HG02571 (cell line): ENCODE data around the gene PCDHA5.
"Not testable (repeated sequence)": the region's sequence is repeated elsewhere in the genome, so short reads cannot be mapped to it uniquely, and the experiment has no call there.

Experiments used
- ATAC-seq: cut with Tn5 transposase; IDR thresholded peaks from one replicate; pipeline ENCODE4 v1.9.1; 2021; ENCODE audit warnings: mild to moderate bottlenecking, moderate library complexity; ENCODE audit not compliant: unreplicated experiment

The PCDHA5 gene

GRCh38 chr5:140821375-140822280 lies at the start of gene PCDHA5:
Gene PCDHA5 (plus strand): TSS chr5:140821613.
- no peak for ATAC-seq

- ATAC-seq = no peak
These were observed 40.9 kb upstream of the PCDHA5 start for GRCh38 chr5:140780512-140780911.

- ATAC-seq = no peak
These were observed 35.3 kb upstream of the PCDHA5 start, which contains the start of gene PCDHA1 for GRCh38 chr5:140785905-140786686. Gene PCDHA1 (plus strand): TSS chr5:140786140.

GRCh38 chr5:140787422-140787821 lies 34.0 kb upstream of the PCDHA5 start:
- not testable (repeated sequence) for ATAC-seq

GRCh38 chr5:140787849-140788504 lies 33.4 kb upstream of the PCDHA5 start:
- ATAC-seq = not testable (repeated sequence)

- no peak for ATAC-seq
These were observed 30.3 kb upstream of the PCDHA5 start for GRCh38 chr5:140791089-140791488.

- ATAC-seq = no peak
These were observed 26.7 kb upstream of the PCDHA5 start, which contains the start of gene PCDHA2 for GRCh38 chr5:140794595-140795258. Gene PCDHA2 (plus strand): TSS chr5:140794852.

DNA sequence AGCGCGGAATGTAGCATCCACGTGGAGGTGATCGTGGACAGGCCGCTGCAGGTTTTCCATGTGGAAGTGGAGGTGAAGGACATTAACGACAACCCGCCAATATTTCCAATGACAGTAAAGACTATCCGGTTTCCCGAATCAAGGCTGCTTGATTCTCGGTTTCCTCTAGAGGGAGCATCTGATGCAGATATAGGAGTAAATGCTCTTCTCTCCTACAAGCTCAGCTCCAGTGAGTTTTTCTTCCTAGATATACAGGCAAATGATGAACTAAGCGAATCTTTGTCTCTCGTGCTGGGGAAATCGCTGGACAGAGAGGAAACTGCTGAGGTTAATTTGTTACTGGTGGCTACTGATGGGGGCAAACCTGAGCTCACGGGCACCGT lies 26.2 kb upstream of the PCDHA5 start:
- no peak for ATAC-seq

DNA sequence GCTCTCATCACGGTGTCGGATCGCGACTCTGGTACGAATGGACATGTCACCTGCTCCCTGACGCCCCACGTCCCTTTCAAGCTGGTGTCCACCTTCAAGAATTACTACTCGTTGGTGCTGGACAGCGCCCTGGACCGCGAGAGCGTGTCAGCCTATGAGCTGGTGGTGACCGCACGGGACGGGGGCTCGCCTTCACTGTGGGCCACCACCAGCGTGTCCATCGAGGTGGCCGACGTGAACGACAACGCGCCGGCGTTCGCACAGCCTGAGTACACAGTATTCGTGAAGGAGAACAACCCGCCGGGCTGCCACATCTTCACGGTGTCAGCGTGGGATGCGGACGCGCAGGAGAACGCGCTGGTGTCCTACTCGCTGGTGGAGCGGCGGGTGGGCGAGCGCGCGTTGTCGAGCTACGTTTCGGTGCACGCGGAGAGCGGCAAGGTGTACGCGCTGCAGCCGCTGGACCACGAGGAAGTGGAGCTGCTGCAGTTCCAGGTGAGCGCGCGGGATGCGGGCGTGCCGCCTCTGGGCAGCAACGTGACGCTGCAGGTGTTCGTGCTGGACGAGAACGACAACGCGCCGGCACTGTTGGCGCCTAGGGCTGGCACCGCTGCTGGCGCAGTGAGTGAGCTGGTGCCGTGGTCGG lies 25.2 kb upstream of the PCDHA5 start:
- ATAC-seq = not testable (repeated sequence)

- ATAC-seq = no peak
These were observed 24.7 kb upstream of the PCDHA5 start for GRCh38 chr5:140796718-140797095.

DNA sequence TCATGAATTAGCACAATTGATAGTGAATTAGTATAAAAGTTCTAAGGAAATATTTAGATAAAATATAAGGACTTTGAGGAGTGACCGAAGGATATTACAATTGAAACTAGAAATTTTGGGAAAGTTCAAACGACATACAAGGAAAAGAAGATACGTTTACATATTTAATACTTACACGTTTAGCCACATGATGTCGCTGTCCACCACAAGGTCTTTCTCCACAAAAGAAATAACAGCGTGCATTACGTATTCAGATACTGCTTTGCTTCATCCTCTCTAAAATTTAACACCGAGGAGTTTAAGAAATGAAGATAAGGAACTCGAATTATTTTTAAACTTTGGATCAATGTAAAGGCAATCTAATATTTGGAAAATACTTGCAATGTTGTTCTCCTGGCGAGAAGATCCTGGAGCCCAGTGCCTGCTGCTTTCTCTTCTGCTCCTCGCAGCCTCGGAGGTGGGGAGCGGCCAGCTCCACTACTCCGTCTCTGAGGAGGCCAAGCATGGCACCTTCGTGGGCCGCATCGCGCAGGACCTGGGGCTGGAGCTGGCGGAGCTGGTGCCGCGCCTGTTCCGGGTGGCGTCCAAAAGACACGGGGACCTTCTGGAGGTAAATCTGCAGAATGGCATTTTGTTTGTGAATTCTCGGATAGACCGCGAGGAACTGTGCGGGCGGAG lies 20.5 kb upstream of the PCDHA5 start, which contains the start of gene PCDHA3:
Gene PCDHA3, plus strand, starts transcription at position 242 of the 678 bp plus-strand sequence.
- ATAC-seq = no peak

GRCh38 chr5:140801494-140801841 lies 19.9 kb upstream of the PCDHA5 start:
- no peak for ATAC-seq

- not testable (repeated sequence) for ATAC-seq
These were observed 19.0 kb upstream of the PCDHA5 start for GRCh38 chr5:140802381-140802780.

GRCh38 chr5:140802781-140803271 lies 18.6 kb upstream of the PCDHA5 start:
- no peak for ATAC-seq

- ATAC-seq = no peak
These were observed 14.3 kb upstream of the PCDHA5 start, which contains the start of gene PCDHA4 for GRCh38 chr5:140806834-140807775. Gene PCDHA4 (plus strand): TSS chr5:140807068.

DNA sequence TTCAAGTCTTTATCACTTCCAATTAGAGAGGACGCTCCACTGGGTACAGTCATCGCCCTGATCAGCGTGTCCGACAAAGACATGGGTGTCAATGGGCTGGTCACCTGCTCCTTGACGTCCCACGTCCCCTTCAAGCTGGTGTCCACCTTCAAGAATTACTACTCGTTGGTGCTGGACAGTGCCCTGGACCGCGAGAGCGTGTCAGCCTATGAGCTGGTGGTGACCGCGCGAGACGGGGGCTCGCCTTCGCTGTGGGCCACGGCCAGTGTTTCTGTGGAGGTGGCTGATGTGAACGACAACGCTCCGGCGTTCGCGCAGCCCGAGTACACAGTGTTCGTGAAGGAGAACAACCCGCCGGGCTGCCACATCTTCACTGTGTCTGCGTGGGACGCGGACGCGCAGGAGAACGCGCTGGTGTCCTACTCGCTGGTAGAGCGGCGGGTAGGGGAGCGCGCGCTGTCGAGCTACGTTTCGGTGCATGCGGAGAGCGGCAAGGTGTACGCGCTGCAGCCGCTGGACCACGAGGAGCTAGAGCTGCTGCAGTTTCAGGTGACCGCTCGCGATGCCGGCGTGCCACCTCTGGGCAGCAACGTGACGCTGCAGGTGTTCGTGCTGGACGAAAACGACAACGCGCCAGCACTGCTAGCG lies 13.0 kb upstream of the PCDHA5 start:
- ATAC-seq = not testable (repeated sequence)

GRCh38 chr5:140808889-140809291 lies 12.5 kb upstream of the PCDHA5 start:
- no peak for ATAC-seq

GRCh38 chr5:140822281-140822629 lies 842 bp downstream of the PCDHA5 start:
- ATAC-seq = no peak
